ENCODE measurements around the gene IRAK1BP1.

- TF ChIP-seq POLR2A (IDR thresholded peaks at IDR 0.05; ENCODE audit: low read depth, low read length) (peak; percentile 70), TAF1 (IDR thresholded peaks at IDR 0.05; ENCODE audit: borderline replicate concordance, low read depth, low read length) (0 out of 2 replicates have a peak, but pooled peaks have one; percentile 3)
These were observed at the start of gene IRAK1BP1 for GRCh38 chr6:78867370-78868040.

Measured in GM12892 (cell line).